RWPE1 (cell line): ENCODE results near the gene MYO7A.

Source experiments
- CTCF ChIA-PET: fragments of 350-600 bp; sonication (Branson Sonifier 250); formaldehyde crosslinking; extraction: SDS; loops from one replicate; lab custom pipeline; 2021; lab: Yijun Ruan, JAX
- POLR2A ChIA-PET: fragments of 400-600 bp; formaldehyde crosslinking; extraction: SDS; loops from one replicate; lab custom pipeline; 2020; ENCODE audit warnings: antibody characterized with exemption; ENCODE audit not compliant: low non-redundant PET; lab: Yijun Ruan, JAX
- DNase-seq: peaks from one replicate; pipeline ENCODE4 v3.0.0; 2012; ENCODE audit warnings: low spot score
- H3K27ac ChIP-seq: fragments of 450-650 bp; 2 replicates; pipeline ENCODE4 v1.5.1; 2017
- TF ChIP-seq, protein P1 (sequence below): fragments of 450-650 bp; conservative IDR thresholded peaks from 2 replicates; pipeline ENCODE4 v1.5.1; 2017; ENCODE audit warnings: low read depth, mild to moderate bottlenecking

The MYO7A gene

DNA sequence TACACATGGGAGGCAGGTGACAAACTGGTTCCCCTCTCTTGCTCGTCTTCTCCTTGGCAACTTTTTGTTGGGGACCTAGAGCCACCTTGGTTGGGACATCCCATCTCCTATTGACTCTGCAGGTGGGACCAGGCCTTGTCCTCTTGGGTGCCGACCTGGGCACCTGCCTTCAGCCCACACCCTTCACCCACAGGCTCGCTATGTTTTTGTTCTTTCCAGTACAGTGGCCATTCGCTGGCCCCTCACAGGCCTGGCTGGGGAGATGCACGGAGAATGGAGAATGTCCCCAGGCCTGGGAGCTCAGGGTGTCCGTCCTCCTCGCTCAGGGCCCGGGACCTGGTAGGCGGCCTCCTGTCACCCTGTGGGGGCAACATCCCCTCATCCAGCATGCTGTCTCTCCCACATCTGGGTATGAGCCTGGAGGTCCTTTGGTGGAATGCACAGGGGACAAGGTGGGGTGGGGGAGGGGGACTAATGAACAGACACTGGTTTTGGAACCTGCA, 40.3 kb upstream of the MYO7A start:
- TF ChIP-seq, protein P1, sequence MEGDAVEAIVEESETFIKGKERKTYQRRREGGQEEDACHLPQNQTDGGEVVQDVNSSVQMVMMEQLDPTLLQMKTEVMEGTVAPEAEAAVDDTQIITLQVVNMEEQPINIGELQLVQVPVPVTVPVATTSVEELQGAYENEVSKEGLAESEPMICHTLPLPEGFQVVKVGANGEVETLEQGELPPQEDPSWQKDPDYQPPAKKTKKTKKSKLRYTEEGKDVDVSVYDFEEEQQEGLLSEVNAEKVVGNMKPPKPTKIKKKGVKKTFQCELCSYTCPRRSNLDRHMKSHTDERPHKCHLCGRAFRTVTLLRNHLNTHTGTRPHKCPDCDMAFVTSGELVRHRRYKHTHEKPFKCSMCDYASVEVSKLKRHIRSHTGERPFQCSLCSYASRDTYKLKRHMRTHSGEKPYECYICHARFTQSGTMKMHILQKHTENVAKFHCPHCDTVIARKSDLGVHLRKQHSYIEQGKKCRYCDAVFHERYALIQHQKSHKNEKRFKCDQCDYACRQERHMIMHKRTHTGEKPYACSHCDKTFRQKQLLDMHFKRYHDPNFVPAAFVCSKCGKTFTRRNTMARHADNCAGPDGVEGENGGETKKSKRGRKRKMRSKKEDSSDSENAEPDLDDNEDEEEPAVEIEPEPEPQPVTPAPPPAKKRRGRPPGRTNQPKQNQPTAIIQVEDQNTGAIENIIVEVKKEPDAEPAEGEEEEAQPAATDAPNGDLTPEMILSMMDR = no peak
- no peak overlapping the region for H3K27ac ChIP-seq
- ChIA-PET CTCF (no interaction called here), POLR2A (no interaction called here)
- DNase-seq = no peak

DNA sequence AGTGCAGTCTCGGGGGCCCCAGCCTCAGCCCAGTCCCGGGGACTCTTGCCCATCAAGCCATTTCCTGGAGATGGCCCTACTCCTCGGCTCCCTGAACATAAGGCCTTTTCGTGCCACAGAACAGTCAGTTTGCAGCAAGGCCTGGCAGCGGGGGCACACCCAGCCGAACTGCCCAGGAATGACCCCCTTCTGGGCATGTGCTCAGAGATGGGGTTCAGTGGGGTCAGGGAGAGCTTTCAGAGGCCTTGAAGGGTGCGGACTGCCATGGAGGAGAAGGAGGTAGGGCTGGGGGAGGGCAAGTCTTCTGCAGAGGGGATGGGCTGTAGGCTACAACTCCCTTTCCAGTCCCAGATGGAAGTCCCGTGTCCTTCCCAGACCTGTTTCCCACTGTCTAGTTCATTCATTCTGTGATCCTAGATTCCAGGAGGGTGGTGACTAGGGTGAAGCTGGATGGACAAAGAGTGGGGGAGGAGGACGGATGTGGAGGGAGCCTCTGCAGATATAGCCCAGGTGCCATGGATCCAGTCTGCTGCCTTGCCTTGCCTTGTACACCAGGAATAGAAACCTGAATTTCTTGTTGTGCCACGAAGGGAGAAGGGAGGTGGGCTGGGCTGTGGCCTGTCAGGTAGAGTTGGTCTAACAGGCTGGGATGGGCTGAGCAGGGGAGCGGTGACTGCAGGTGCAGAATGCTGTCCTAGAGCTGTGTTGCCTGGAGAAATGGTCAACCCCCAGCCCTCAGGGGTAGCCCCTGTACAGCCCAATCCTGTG, 39.6 kb upstream of the MYO7A start:
- no peak overlapping the region for H3K27ac ChIP-seq
- no peak for DNase-seq
- ChIA-PET CTCF (interaction anchor here (0.5 to 1.4 kb wide), 5 partner anchors 39 to 531 kb away, joined by 3 to 12 read pairs (median 3); no protein-coding TSS in a partner anchor), POLR2A (no interaction called here)
- TF ChIP-seq, protein P1 = no peak

DNA sequence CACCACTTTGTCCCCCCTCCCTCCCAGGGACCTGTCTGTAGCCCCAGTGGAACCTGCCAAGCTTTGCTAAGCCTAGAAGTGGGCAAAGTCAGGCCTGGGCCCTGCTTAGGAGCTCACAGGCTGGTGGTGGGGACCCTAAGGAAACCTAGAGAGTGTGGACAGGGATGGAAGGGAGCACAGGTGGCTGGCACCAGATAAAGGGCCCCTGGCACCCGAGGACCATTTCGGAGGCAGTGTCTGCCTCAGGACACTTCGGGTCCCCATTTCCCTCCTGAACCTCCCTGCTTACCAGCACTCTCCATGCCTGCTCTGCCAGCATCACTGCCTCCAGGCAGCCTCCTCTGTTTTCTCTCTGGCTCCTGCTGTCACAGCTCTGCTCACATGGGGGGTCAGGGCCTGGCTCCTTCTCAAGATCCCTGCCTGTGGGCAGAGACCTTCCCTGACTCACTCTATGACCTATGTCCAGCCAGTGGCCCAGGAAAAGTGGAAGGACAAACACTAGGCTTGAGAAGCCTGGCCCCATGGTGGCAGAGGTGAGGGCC, 39.0 kb upstream of the MYO7A start:
- CTCF ChIA-PET = interaction anchor here (0.5 to 1.4 kb wide), 5 partner anchors 38 to 530 kb away, joined by 3 to 12 read pairs (median 3); no protein-coding TSS in a partner anchor
- DNase-seq = no peak
- TF ChIP-seq, protein P1 = no peak
- no peak overlapping the region for H3K27ac ChIP-seq
- POLR2A ChIA-PET = no interaction called here

DNA sequence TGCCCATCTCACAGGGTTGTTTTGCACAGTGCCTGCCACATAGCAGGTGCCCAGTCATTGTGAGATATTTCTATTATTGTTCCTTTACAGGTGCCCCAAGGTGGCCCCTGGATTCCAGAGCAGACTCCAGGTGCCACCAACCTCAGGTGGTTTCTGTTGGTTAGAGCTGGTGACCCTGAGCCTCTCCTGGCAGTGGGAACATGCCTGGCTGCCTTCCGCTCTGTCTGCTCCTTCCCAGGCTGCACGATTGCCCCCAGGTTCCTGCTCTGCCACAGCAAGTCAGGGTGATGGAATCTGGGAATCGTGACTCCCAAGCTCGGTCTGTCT, 38.0 kb upstream of the MYO7A start:
- TF ChIP-seq, protein P1 = no peak
- H3K27ac ChIP-seq = no peak overlapping the region
- ChIA-PET POLR2A (no interaction called here), CTCF (interaction anchor here (0.7 to 2.8 kb wide), 9 partner anchors 8 to 170 kb away, joined by 3 to 14 read pairs (median 5); partner anchors contain the start of gene CAPN5)
- DNase-seq = no peak

DNA sequence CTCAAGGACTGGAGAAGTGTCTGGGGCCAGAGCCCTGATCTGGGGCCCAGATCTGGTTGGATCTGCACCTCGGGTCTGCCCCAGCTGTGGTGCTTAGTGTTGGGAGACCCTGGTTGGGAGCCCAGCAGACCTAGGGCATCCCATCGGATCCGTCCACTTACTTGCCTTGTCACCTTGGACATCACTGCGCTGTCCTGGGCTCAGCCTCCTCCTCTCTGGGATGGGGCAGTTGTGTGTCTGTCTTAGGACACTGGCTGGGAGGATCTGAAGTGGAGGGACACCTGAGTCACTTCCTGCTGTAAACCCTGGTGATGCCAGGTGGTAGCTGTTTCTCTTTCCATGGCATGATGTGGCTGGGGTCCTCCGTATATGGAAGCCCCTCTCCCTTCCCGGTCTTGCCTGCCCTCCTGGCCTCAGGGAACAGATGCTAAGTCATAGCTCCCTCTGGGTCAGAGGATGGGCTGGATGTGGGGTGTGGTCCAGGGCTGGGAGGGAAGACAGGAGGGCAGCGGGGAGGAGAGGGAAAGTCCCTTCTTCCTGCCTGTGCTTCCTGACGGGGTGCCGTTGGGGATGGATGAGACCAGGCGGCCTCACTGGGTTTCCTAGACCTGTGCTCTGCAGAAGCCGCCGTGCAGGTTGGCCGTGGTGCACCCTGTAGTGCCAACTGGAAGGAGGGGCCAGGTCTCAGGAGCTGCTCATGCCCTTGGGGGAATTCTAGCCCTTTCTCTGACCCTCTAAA, 37.5 kb upstream of the MYO7A start:
- DNase-seq = no peak
- POLR2A ChIA-PET = no interaction called here
- TF ChIP-seq, protein P1 = no peak
- no peak overlapping the region for H3K27ac ChIP-seq
- CTCF ChIA-PET = interaction anchor here (0.7 to 2.8 kb wide), 18 partner anchors 8 to 536 kb away, joined by 3 to 22 read pairs (median 5); partner anchors contain the start of gene CAPN5
